HepG2 (cell line): ENCODE data around the gene NOL4L. TPM values are rescaled to one million over a fixed set of nuclear protein-coding genes. Genes with fewer than 3 reads are reported as not detected.

Source experiments
- ARID5B ChIP-seq: IDR thresholded peaks from 2 replicates; pipeline ENCODE4 v1.4.0; 2020; ENCODE audit warnings: mild to moderate bottlenecking, missing genetic modification reagents
- DR1 ChIP-seq: sonication (generic); formaldehyde crosslinking; IDR thresholded peaks from 2 replicates; pipeline ENCODE4 v1.8.0; 2021; ENCODE audit warnings: mild to moderate bottlenecking, missing genetic modification reagents, inconsistent platforms
- DRAP1 ChIP-seq: IDR thresholded peaks from 2 replicates; pipeline ENCODE4 v1.6.1; 2016; ENCODE audit warnings: missing genetic modification reagents, missing compliant biosample characterization
- FOXA1 ChIP-seq, 2 experiments: fragments of 450-650 bp in 1 of 2; sonication (generic) in 1 of 2; formaldehyde crosslinking in 1 of 2; IDR thresholded peaks; 2 replicates each; pipeline versions ENCODE4 v1.4.0 to v1.6.1; 2016 to 2020; ENCODE audit warnings: missing genetic modification reagents in 1 of 2
- ISX ChIP-seq: sonication (generic); formaldehyde crosslinking; conservative IDR thresholded peaks from 2 replicates; pipeline ENCODE4 v1.5.0; 2020; ENCODE audit warnings: missing genetic modification reagents
- KAT2B ChIP-seq: fragments of 150-350 bp; IDR thresholded peaks from 2 replicates; pipeline ENCODE4 v1.6.1; 2014; ENCODE audit warnings: low read depth, low read length, borderline replicate concordance
- NFE2L2 ChIP-seq: fragments of 150-350 bp; IDR thresholded peaks from 2 replicates; pipeline ENCODE4 v1.6.1; 2014; ENCODE audit warnings: low read length
- NKX3-1 ChIP-seq: sonication (generic); formaldehyde crosslinking; IDR thresholded peaks from 2 replicates; pipeline ENCODE4 v1.5.0; 2020; ENCODE audit warnings: missing genetic modification reagents
- SMARCE1 ChIP-seq: fragments of 450-650 bp; IDR thresholded peaks from 2 replicates; pipeline ENCODE4 v1.6.1; 2017; ENCODE audit warnings: borderline replicate concordance
- SNAPC2 ChIP-seq: sonication (generic); formaldehyde crosslinking; IDR thresholded peaks from 2 replicates; pipeline ENCODE4 v1.8.1; 2022; ENCODE audit warnings: mild to moderate bottlenecking, missing genetic modification reagents
- TBX2 ChIP-seq: sonication (generic); formaldehyde crosslinking; IDR thresholded peaks from 2 replicates; pipeline ENCODE4 v1.5.0; 2020; ENCODE audit warnings: missing genetic modification reagents, mild to moderate bottlenecking, borderline replicate concordance
- TEF ChIP-seq: sonication (generic); formaldehyde crosslinking; IDR thresholded peaks from 2 replicates; pipeline ENCODE4 v1.5.0; 2020; ENCODE audit warnings: missing genetic modification reagents
- ZBTB8A ChIP-seq: sonication (generic); formaldehyde crosslinking; IDR thresholded peaks from 2 replicates; pipeline ENCODE4 v1.4.0; 2020; ENCODE audit warnings: mild to moderate bottlenecking, low read depth, missing genetic modification reagents, borderline replicate concordance
- ZC3H13 ChIP-seq: sonication (generic); formaldehyde crosslinking; IDR thresholded peaks from 2 replicates; pipeline ENCODE4 v1.8.1; 2023; ENCODE audit warnings: mild to moderate bottlenecking, missing genetic modification reagents, moderate library complexity
- ZFP82 ChIP-seq: sonication (generic); formaldehyde crosslinking; IDR thresholded peaks from 2 replicates; pipeline ENCODE4 v1.5.1; 2020; ENCODE audit warnings: mild to moderate bottlenecking, missing genetic modification reagents, borderline replicate concordance
- ZFY ChIP-seq: sonication (generic); formaldehyde crosslinking; IDR thresholded peaks from 2 replicates; pipeline ENCODE4 v1.4.0; 2020; ENCODE audit warnings: missing genetic modification reagents
- ZNF710 ChIP-seq: sonication (generic); formaldehyde crosslinking; IDR thresholded peaks from 2 replicates; pipeline ENCODE4 v1.5.0; 2020; ENCODE audit warnings: mild to moderate bottlenecking, missing genetic modification reagents, borderline replicate concordance
- ZNF841 ChIP-seq: sonication (generic); formaldehyde crosslinking; IDR thresholded peaks from 2 replicates; pipeline ENCODE4 v1.8.1; 2023; ENCODE audit warnings: missing genetic modification reagents, borderline replicate concordance
- polyA plus RNA-seq, 8 experiments: library from polyadenylated mRNA; depleted of rRNA in 3 of 8; stranded (reverse) in 7 of 8; unstranded in 1 of 8; fragments of >200 nt; fragmentation: Illumina TruSeq in 4 of 8; extraction: Trizol in 4 of 8; gene quantifications; 2 replicates each; pipeline versions ENCODE4 v1.2.1 to v1.2.3, GENCODE V29; 2011 to 2016; ENCODE audit warnings: low read depth in 4 of 8, missing spikeins in 1 of 8, mixed read lengths in 1 of 8; ENCODE audit not compliant: insufficient read depth in 1 of 8
- total RNA-seq, 5 experiments: library from RNA; depleted of rRNA; stranded (reverse); fragments of >200 nt; fragmentation: Illumina TruSeq; extraction: Trizol; gene quantifications; 2 replicates each; pipeline ENCODE4 v1.2.3, GENCODE V29; 2016; ENCODE audit warnings: low read depth in 1 of 5

Gene NOL4L
- total and polyA plus RNA-seq, 2 of the 13 experiments (the other 11 are each of a cell fraction or from before 2014, with no cell fraction given), result 16.6 to 35.4 TPM

GRCh38 chr20:32537657-32538525 is 47.2 kb downstream of the NOL4L start (continued):
- TF ChIP-seq ARID5B (CRISPR knock-in tag) (peak; percentile 11; the same call in 1 of the 2 replicates), DRAP1 (CRISPR knock-in tag) (no peak; the same call in 1 of the 2 replicates), TBX2 (CRISPR knock-in tag) (no peak; the same call in 1 of the 2 replicates), TEF (CRISPR knock-in tag) (no peak), NKX3-1 (CRISPR knock-in tag) (no peak), ZC3H13 (CRISPR knock-in tag) (no peak), SNAPC2 (CRISPR knock-in tag) (no peak), DR1 (CRISPR knock-in tag) (no peak), NFE2L2 (no peak), SMARCE1 (no peak), ZNF841 (CRISPR knock-in tag) (no peak), ZNF710 (CRISPR knock-in tag) (0 out of 2 replicates have a peak, but pooled peaks have one; percentile 32), KAT2B (no peak), ZFP82 (CRISPR knock-in tag) (no peak), ZFY (CRISPR knock-in tag) (0 out of 2 replicates have a peak, but pooled peaks have one; percentile 58), FOXA1 (IDR thresholded peaks at IDR 0.05) (no peak), FOXA1 (CRISPR knock-in tag; IDR thresholded peaks at IDR 0.05) (no peak), ZBTB8A (CRISPR knock-in tag) (no peak), ISX (CRISPR knock-in tag) (no peak)
